HG02970 (cell line): ENCODE data around the gene PSAPL1.

ENCODE experiments used
- ATAC-seq: cut with Tn5 transposase; IDR thresholded peaks from one replicate; pipeline ENCODE4 v1.9.1; 2021; ENCODE audit warnings: mild to moderate bottlenecking, moderate library complexity, moderate number of reproducible peaks; ENCODE audit not compliant: unreplicated experiment, low FRiP score

The PSAPL1 gene

GRCh38 chr4:7434766-7435150, at the start of gene PSAPL1:
PSAPL1 (minus strand) TSS chr4:7434930; CDS start chr4:7434879, 51 bp downstream.
- ATAC-seq: no peak

- ATAC-seq: no peak
These were observed 46.5 kb upstream of the PSAPL1 start for GRCh38 chr4:7481227-7481626.

GRCh38 chr4:7480423-7480822, 45.7 kb upstream of the PSAPL1 start:
- no peak for ATAC-seq

GRCh38 chr4:7478665-7479064, 43.9 kb upstream of the PSAPL1 start:
- ATAC-seq: no peak

GRCh38 chr4:7477695-7478094, 43.0 kb upstream of the PSAPL1 start:
- ATAC-seq: no peak

GRCh38 chr4:7476820-7477219, 42.1 kb upstream of the PSAPL1 start:
- no peak for ATAC-seq

- no peak for ATAC-seq
These were observed 40.5 kb upstream of the PSAPL1 start for GRCh38 chr4:7475207-7475606.

- no peak for ATAC-seq
These were observed 39.6 kb upstream of the PSAPL1 start for GRCh38 chr4:7474320-7474719.

- no peak for ATAC-seq
These were observed 38.4 kb upstream of the PSAPL1 start for GRCh38 chr4:7473081-7473480.

- ATAC-seq: no peak
These were observed 37.8 kb upstream of the PSAPL1 start for GRCh38 chr4:7472442-7473013.

- no peak for ATAC-seq
These were observed 35.9 kb upstream of the PSAPL1 start for GRCh38 chr4:7470522-7471128.

- no peak for ATAC-seq
These were observed 35.4 kb upstream of the PSAPL1 start for GRCh38 chr4:7470111-7470510.

GRCh38 chr4:7469023-7469422, 34.3 kb upstream of the PSAPL1 start:
- no peak for ATAC-seq

- ATAC-seq: no peak
These were observed 32.7 kb upstream of the PSAPL1 start for GRCh38 chr4:7467471-7467870.

GRCh38 chr4:7466904-7467303, 32.2 kb upstream of the PSAPL1 start:
- no peak for ATAC-seq

- no peak for ATAC-seq
These were observed 31.5 kb upstream of the PSAPL1 start for GRCh38 chr4:7466215-7466614.

GRCh38 chr4:7465017-7465416, 30.3 kb upstream of the PSAPL1 start:
- ATAC-seq: no peak

GRCh38 chr4:7464259-7464655, 29.5 kb upstream of the PSAPL1 start:
- ATAC-seq: no peak

- no peak for ATAC-seq
These were observed 29.0 kb upstream of the PSAPL1 start for GRCh38 chr4:7463566-7464258.

- ATAC-seq: no peak
These were observed 27.8 kb upstream of the PSAPL1 start for GRCh38 chr4:7462509-7462971.

GRCh38 chr4:7461230-7461629, 26.5 kb upstream of the PSAPL1 start:
- ATAC-seq: no peak

GRCh38 chr4:7460566-7460965, 25.8 kb upstream of the PSAPL1 start:
- ATAC-seq: no peak
